ENCODE data around the gene NVL. TPM values are rescaled to one million over a fixed set of nuclear protein-coding genes. Genes with fewer than 3 reads are reported as not detected.

The NVL gene
- total RNA-seq (30.3 and 35.6 TPM in 2 replicates), polyA plus RNA-seq (11.9 and 16.7 TPM in 2 replicates), polyA minus RNA-seq (19.1 and 23.0 TPM in 2 replicates), Bru-seq, nascent RNA (percentile 82 among the genes with signal in this experiment), BruChase-seq, experiment 1, labeled RNA remaining after a 6-hour chase (percentile 69 among the genes with signal in this experiment), BruChase-seq, experiment 2, labeled RNA remaining after a 2-hour chase (percentile 71 among the genes with signal in this experiment)
- 19.3 and 21.0 TPM in 2 replicates for polyA plus RNA-seq (2011; cell fraction: cytosol; rRNA removed)
- polyA plus RNA-seq (2011; cell fraction: nucleus; rRNA removed), result 68.1 and 72.4 TPM in 2 replicates
- polyA plus RNA-seq (2012), result 15.2 and 18.9 TPM in 2 replicates
- 30.0 TPM for polyA minus RNA-seq (2011; cell fraction: cytosol; rRNA and poly(A)+ RNA removed)
- polyA minus RNA-seq (2011; cell fraction: nucleus; rRNA and poly(A)+ RNA removed), result 31.5 and 43.9 TPM in 2 replicates
- long read RNA-seq, transcript NVL-203 (22 exons, 2,832 nt), result minor isoform, 5 of 61 reads
- long read RNA-seq, transcript NVL-201 (23 exons, 3,123 nt), result major isoform, 30 of 61 reads
- long read RNA-seq, transcript NVL-216 (24 exons, 3,003 nt), result minor isoform, 6 of 61 reads
- long read RNA-seq, partial matches to known transcripts, result 4 of 61 reads
- long read RNA-seq, other reads (novel, unspliced or antisense), result 16 of 61 reads

DNA sequence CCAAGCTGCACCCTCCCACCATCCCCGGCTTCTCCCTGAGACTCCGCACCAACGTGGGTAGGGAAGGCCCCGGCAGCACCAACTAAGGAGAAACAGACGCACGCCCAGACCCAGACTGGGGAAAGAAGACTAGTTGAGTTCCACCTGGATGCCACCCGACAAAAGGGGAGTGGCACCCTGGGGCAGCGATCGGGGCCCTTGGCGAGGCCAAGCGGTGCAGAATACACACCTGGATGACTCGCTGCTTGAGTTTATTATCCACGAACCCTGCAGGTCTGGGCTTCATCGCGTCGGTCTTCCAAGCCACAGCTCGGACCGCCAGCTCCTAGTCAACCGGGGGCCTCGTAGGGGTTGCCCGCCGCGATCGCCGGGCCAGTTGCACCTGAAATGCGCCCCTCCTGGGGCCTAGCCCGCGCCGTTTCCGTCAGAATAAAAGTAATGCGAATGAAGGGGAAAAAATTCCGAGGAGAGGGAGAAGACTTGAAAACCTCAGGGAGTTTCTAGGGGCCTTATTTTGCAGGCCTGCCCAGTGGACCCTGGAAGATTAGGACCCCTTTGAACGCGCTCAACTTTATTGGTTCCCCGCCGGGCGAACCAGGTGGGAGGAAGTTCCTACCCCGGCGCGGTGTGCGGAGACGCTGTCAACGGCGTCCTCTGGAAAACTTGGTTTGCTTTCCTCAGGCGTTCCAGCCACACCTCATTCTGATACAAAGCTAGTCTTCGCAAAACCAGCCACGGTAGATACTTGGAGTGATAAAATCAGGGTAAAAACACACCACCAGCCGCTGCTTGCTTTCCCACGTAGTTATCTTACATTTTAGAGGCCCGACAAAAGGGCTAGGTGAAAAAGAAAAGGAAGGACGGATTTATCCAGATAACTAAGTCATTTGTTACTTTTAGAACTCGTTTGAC is at the start of gene NVL:
TSS of gene NVL (minus strand) at position 331 of the 912 bp plus-strand sequence. CDS start at position 286, 45 bp downstream.
- BruUV-seq (replicated peaks), result no TSS peak

More for the DNA sequence above, at the start of gene NVL:
- dilution Hi-C loops (cut with MboI; ENCODE audit: extremely low pct_ligation_motif_present, low sequenced_read_pairs) (no loop called here), intact Hi-C loops (cut with micrococcal nuclease) (loop anchor here (1.0 to 5.0 kb wide), 6 partner anchors 26 to 533 kb away; partner anchors contain the start of genes CNIH4 and DEGS1)
- no peaks in the 10 kb centered on the region for H4K20me1 ChIP-seq (replicated peaks; ENCODE audit: control insufficient read depth, extremely low read depth, insufficient read depth, low read length)
- no peaks in the 10 kb centered on the region for H3K36me3 ChIP-seq (ENCODE audit: control insufficient read depth in 2 of 2, extremely low read depth in 1 of 2, insufficient read depth in 2 of 2, low read length in 2 of 2)
- peaks cover 38% of the 10 kb centered on the region for H3K79me2 ChIP-seq (ENCODE audit: control insufficient read depth, insufficient read depth, low read length)
- H3K9me3 ChIP-seq (replicated peaks; ENCODE audit: control insufficient read depth, insufficient read depth, low read length), result no peaks in the 10 kb centered on the region
- peak within 1 kb of the TSS; percentile 69 to 87 (median 85) for H3K4me3 ChIP-seq (replicated peaks in 1 of 3; ENCODE audit: insufficient read depth in 1 of 3, low read depth in 1 of 3, low read length in 3 of 3)
- peak within 1 kb of the TSS; percentile 93 for H2AFZ ChIP-seq (ENCODE audit: low read depth, low read length)
- H3K27me3 ChIP-seq (ENCODE audit: control insufficient read depth in 2 of 2, insufficient read depth in 2 of 2, low read length in 2 of 2), result no peaks in the 10 kb centered on the region
- TF ChIP-seq POLR2AphosphoS5 (IDR thresholded peaks at IDR 0.05; ENCODE audit: insufficient read depth, low read depth, low read length) (peak; percentile 65), POLR2A (IDR thresholded peaks at IDR 0.05; ENCODE audit: low read depth, low read length) (peak; percentile 85), JUN (IDR thresholded peaks at IDR 0.05; ENCODE audit: borderline replicate concordance, insufficient read depth, insufficient read length, low read depth) (no peak), MAX (IDR thresholded peaks at IDR 0.05; ENCODE audit: insufficient read depth, insufficient read length) (peak; percentile 33)
- peak within 1 kb of the TSS; percentile 83 for H3K4me2 ChIP-seq (ENCODE audit: insufficient read depth, low read length)
- ChIA-PET CTCF (interaction anchor here (0.7 to 2.3 kb wide), 5 partner anchors 30 to 632 kb away, joined by 3 to 27 read pairs (median 3); no protein-coding TSS in a partner anchor), POLR2A (interaction anchor here (0.8 kb wide), 1 partner anchor 161 kb away, joined by 5 read pairs; no protein-coding TSS in a partner anchor)
- FAIRE-seq, result peak; percentile 70
- peak within 1 kb of the TSS; percentile 95 for H3K9ac ChIP-seq (replicated peaks; ENCODE audit: extremely low read depth, insufficient read depth, low read length)
- DNase-seq (ENCODE audit: low read depth, low spot score), result peak; percentile 90
- peaks cover 19% of the 10 kb centered on the region for H3K4me1 ChIP-seq (ENCODE audit: control insufficient read depth, extremely low read depth, insufficient read depth, low read length)
- no peaks in the 10 kb centered on the region for H3K9me1 ChIP-seq (replicated peaks; ENCODE audit: control insufficient read depth, extremely low read depth, insufficient read depth, low read length)
- H3K27ac ChIP-seq (ENCODE audit: insufficient read depth, low read depth, low read length), result peak within 1 kb of the TSS; percentile 91

Data from endothelial cell of umbilical vein (primary cell).